Measurements from ENCODE around the gene BFSP1. TPM values are rescaled to one million over a fixed set of nuclear protein-coding genes. Genes with fewer than 3 reads are reported as not detected.

Gene BFSP1
- total and polyA plus RNA-seq, 2 of the 8 experiments (the other 6 are each of a cell fraction or from before 2014, with no cell fraction given): 1.5 to 2.5 TPM

GRCh38 chr20:17466641-17467040, 64.5 kb downstream of the BFSP1 start:
- H3K23ac ChIP-seq (ENCODE audit: insufficient read length): no peak overlapping the region
- 80% methylated on average over 7 of the region's 7 CpGs; no CpG with 5 or more reads in 1 of the 2 experiments for WGBS, 2 experiments (ENCODE audit: extremely low coverage in 1 of 2, insufficient coverage in 1 of 2, insufficient read length in 1 of 2, insufficient replicate concordance in 2 of 2, low coverage in 1 of 2, low lambda C conversion rate in 2 of 2, missing lambda C conversion rate in 1 of 2)
- H2AK5ac ChIP-seq (ENCODE audit: low read depth, low read length): no peak overlapping the region
- no peak for TF ChIP-seq CTCF (IDR thresholded peaks at IDR 0.05; ENCODE audit: control extremely low read depth in 1 of 3, insufficient read depth in 1 of 3, low read depth in 1 of 3, low read length in 3 of 3)
- no peak for TF ChIP-seq CREB1 (IDR thresholded peaks at IDR 0.05)
- TF ChIP-seq HDAC2 (IDR thresholded peaks at IDR 0.05; ENCODE audit: borderline replicate concordance in 1 of 2, low read depth in 2 of 2, low read length in 2 of 2): no peak
- no peak for TF ChIP-seq POU5F1 (IDR thresholded peaks at IDR 0.05; ENCODE audit: low read depth, low read length)
- TF ChIP-seq MAX (IDR thresholded peaks at IDR 0.05): no peak
- H2BK15ac ChIP-seq (ENCODE audit: low read length): no peak overlapping the region
- no peak overlapping the region for H2BK120ac ChIP-seq (replicated peaks; ENCODE audit: low read depth, low read length)
- H3K14ac ChIP-seq (ENCODE audit: insufficient read length): no peak overlapping the region
- H3K4me3 ChIP-seq (ENCODE audit: extremely low read depth in 1 of 4, insufficient read depth in 2 of 4, low read depth in 3 of 4, low read length in 4 of 4): no peak overlapping the region
- H2BK20ac ChIP-seq (ENCODE audit: low read length): no peak overlapping the region
- no peak overlapping the region for H3K18ac ChIP-seq (ENCODE audit: extremely low read depth, low read length)
- H3K4me1 ChIP-seq (replicated peaks in 1 of 4; ENCODE audit: control insufficient read depth in 3 of 4, insufficient read depth in 4 of 4, low read length in 3 of 4): no peaks in the 10 kb centered on the region
- H3K23me2 ChIP-seq (ENCODE audit: low read depth, low read length): no peaks in the 10 kb centered on the region
- CTCF ChIA-PET (ENCODE audit: partially characterized antibody): interaction anchor here (1.3 to 1.5 kb wide), 2 partner anchors 27 to 45 kb away, joined by 3 read pairs; no protein-coding TSS in a partner anchor
- H3K4ac ChIP-seq (replicated peaks; ENCODE audit: insufficient read length, low read depth, low read length): no peak overlapping the region
- H3K79me1 ChIP-seq (ENCODE audit: low read depth, low read length): no peaks in the 10 kb centered on the region
- no peak overlapping the region for H4K8ac ChIP-seq (ENCODE audit: extremely low read depth, insufficient read depth, low read length)
- no peak overlapping the region for H2AFZ ChIP-seq (ENCODE audit: low read length)
- H3K36me3 ChIP-seq (ENCODE audit: control insufficient read depth in 2 of 4, insufficient read depth in 4 of 4, low read length in 3 of 4): no peaks in the 10 kb centered on the region
- H4K5ac ChIP-seq (ENCODE audit: insufficient read length, low read depth, low read length): no peak overlapping the region
- no peaks in the 10 kb centered on the region for H3K9me3 ChIP-seq (ENCODE audit: insufficient read depth in 2 of 2, low read depth in 1 of 2, low read length in 1 of 2)
- no peak overlapping the region for H3K56ac ChIP-seq (replicated peaks; ENCODE audit: insufficient read length, low read depth, low read length)
- H4K20me1 ChIP-seq (replicated peaks in 1 of 2; ENCODE audit: control insufficient read depth in 1 of 2, insufficient read depth in 2 of 2, low read length in 2 of 2): no peaks in the 10 kb centered on the region
- H3K27ac ChIP-seq (ENCODE audit: low read depth, low read length): no peak overlapping the region
- no peak overlapping the region for H4K91ac ChIP-seq (replicated peaks; ENCODE audit: insufficient read length, low read length)
- POLR2A ChIA-PET (ENCODE audit: partially characterized antibody): no interaction called here
- no peaks in the 10 kb centered on the region for H3K79me2 ChIP-seq (ENCODE audit: control insufficient read depth in 1 of 2, insufficient read depth in 2 of 2, low read length in 2 of 2)
- H3K9ac ChIP-seq (replicated peaks in 1 of 4; ENCODE audit: extremely low read depth in 1 of 4, low read depth in 3 of 4, low read length in 3 of 4): no peak overlapping the region
- H3K4me2 ChIP-seq (ENCODE audit: insufficient read depth in 1 of 2, low read depth in 2 of 2, low read length in 2 of 2): no peak overlapping the region
- no peak overlapping the region for H2BK5ac ChIP-seq (ENCODE audit: low read depth, low read length)
- no peak overlapping the region for H2BK12ac ChIP-seq (ENCODE audit: low read depth, low read length)
- FAIRE-seq (no peak), DNase-seq (ENCODE audit: low read depth in 1 of 2, low spot score in 2 of 2) (no peak)
- H3K27me3 ChIP-seq (replicated peaks in 1 of 4; ENCODE audit: control insufficient read depth in 3 of 4, extremely low read depth in 1 of 4, insufficient read depth in 3 of 4, low read length in 3 of 4): no peaks in the 10 kb centered on the region
